HG03066 (cell line): ENCODE data around the gene WDR27.

ENCODE experiments used
- ATAC-seq: cut with Tn5 transposase; IDR thresholded peaks from one replicate; pipeline ENCODE4 v1.9.1; 2021; ENCODE audit warnings: low read depth; ENCODE audit not compliant: unreplicated experiment

WDR27 gene

GRCh38 chr6:169701954-169702839 lies at the start of gene WDR27, which contains the start of gene C6orf120:
WDR27 (minus strand) TSS chr6:169702029; CDS start chr6:169689005, 13,024 bp downstream.
C6orf120 (plus strand) TSS chr6:169702126; CDS start chr6:169702460, 334 bp downstream.
- peak; percentile 92 for ATAC-seq

DNA sequence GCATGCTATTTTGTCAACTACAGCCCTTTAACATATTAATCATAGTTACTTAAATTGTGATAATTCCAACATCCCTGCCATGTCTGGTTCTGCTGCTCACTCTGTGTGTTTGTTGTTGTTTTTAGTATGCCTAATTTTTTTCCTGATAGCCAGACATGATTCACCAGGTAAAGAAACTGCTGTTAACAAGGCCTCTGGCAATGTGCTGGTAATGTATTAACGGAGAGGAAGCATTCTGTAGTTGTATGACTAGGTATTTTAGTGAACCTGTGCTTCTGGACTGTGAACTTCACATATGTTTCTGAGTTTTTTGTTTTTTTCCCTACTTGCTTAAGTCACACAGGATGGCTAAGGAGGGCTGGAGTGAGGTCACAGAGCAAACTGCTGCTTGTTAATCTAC lies 44.7 kb upstream of the WDR27 start:
- ATAC-seq: no peak

GRCh38 chr6:169745405-169745804 lies 43.6 kb upstream of the WDR27 start:
- ATAC-seq: no peak

- ATAC-seq: no peak
These were observed 39.5 kb upstream of the WDR27 start for GRCh38 chr6:169741344-169741743.

- ATAC-seq: no peak
These were observed 37.2 kb upstream of the WDR27 start for GRCh38 chr6:169738976-169739529.

- ATAC-seq: no peak
These were observed 36.6 kb upstream of the WDR27 start for GRCh38 chr6:169738204-169738975.

- ATAC-seq: no peak
These were observed 28.1 kb upstream of the WDR27 start for GRCh38 chr6:169729961-169730360.

DNA sequence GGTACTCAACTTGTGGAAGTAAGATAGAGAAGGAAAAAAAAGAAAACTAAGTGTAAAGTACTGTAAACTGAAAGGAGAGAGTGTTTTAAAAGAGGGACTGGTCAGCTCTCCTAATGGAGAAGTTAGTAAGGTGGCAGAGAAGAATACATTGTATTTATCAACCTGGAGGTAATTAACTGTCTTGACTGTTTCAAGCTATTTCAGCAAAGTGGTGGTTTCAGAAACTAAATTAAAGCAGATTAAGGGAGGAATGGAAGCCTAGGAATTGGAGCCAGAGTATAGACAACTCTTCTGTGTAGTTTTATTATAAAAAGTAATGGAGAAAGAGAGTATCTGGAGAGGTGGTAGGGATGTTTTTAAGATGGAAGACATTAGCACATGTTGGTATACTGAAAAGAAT lies 25.1 kb upstream of the WDR27 start:
- no peak for ATAC-seq

DNA sequence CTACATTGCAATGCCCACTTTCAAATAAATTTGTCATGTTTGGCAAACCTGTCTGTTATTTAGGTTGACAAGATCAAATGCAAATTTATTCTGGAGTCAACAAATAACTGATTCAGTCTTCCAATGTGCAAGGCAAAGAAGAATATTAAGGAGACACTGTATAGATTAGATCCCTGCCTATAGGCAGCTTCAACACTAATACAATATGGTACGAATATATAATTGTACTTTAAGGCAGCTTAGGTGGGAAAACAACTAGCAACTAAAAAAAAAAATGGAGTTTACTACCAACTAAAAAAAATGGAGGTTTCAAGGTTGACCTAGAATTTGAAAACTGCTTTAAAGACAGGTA lies 24.2 kb upstream of the WDR27 start:
- no peak for ATAC-seq

DNA sequence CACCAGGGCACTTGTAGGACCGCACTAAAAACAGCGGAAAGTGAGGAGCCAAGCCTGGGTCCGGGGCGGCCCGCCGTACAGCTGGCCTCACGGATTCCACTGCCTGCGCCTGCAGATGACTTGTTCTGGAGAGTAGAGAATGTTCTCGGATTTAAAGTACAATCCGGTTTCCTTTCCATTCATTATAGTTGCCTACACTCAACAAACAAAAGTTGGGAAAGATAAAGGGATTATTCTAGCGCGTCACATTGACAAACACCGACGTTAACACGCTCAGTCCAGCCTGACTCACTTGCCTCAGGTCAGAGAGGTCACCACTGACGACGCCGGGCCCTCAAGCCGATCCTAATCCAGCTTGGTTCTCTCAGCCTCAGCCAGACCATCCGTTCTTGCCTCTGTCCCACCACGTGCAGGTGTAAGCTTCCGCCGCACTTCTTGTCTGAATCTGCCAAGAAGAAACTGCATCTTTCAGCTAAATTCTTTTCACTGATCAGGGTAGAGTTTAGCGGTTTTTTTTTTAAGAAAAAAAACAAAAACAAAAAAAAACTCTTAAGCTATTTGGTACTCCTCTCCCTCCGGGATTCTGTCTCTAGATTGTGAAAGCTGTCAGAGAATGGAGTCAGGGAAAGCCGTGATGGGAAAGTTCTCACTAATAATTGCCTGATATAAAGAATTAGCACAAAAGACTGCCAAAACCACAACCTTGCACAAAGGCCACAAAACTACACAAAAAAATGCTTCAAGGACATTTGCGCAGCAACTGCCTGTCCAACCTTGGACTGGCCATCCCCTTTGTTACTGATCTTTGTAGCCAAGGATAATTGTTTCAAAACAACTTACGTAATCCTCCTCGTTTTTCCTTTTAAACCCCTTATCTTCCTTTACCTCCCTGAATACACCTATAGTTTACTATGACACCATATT lies 23.6 kb upstream of the WDR27 start:
- peak; percentile 5 for ATAC-seq

DNA sequence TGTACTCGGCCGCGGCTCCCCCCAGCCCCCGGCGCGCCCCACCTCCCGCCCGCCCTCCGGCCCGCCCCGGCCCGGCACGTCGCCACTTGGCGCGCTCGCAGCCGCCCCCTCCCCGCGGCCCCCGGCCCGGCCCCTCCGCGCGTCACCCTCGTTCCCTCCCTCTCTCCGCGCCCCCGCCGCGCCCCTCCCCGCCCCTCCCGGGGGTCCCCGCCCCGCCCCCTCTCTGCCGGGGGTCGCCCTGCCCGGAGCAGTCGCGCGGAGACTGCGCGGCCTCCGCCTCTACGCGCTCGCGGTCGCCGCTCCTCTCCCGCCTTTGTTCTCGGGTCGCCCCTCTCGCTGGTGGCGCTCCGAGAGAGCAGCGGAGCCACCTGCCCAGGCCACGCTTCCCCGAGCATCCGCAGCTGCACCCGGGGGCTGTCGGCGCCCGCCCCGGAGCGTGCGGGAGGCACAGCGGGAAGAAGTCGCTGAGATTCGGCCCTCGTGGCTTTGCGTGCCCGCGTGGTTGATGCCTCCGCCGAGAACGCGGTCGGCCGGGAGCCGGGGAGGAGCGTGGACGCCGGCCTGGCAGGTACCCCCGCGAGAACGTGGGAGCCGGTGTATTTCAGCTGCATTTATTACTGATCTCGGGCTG lies 22.8 kb upstream of the WDR27 start, which contains the start of gene PHF10:
PHF10 (minus strand) TSS at position 7 of the 631 bp plus-strand sequence. CDS start 569 bp downstream, outside the sequence.
- ATAC-seq: peak; percentile 39

- ATAC-seq: peak; percentile 32
These were observed 22.2 kb upstream of the WDR27 start for GRCh38 chr6:169723991-169724493.

- ATAC-seq: peak; percentile 36
These were observed 21.5 kb upstream of the WDR27 start for GRCh38 chr6:169723200-169723909.

- no peak for ATAC-seq
These were observed 20.8 kb upstream of the WDR27 start for GRCh38 chr6:169722362-169723199.

DNA sequence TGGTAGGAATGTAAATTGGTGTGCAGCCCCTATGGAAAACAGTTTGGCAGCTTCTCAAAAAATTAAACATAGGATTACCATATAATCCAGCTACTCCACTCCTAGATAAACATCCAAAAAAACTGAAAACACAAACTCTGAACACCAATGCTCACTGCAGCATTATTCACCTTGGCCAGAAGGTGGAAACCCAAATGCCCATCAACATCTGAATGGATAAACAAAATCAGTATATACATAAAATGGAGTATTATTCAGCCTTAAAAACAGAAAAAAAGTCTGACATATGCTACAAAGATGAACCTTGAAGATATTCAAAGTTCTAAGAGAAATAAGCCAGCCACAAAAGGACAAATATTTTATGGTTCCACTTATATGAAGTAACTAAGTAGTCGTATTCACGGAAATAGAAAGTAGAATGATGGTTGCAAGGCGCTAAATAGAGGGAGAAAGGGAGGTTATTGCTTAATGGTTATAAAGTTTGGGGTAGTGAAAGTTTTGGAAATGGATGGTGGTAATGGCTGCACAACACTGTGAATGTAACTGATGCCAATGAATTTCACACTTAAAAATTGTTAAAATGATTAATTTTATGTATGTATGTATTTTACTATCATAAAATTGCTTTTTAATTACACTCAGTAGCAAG lies 18.5 kb upstream of the WDR27 start:
- ATAC-seq: no peak

DNA sequence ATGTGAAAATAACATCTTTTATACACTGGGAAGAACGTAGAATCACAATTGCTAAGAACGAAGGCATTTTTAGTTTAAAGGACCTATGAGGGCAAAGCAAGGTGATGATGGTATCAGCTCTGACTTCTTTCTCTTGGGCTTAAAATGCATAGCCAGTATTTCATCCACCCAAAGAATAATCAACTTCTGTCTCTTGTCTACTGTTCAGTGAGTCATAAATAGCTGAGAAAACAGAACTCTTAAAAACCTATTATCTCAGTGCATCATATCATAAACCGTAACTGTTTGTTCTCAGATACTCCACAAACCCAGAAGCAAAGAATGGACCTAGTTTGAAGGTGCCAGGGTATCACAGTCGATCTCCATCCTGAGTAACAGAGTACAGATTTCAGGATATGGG lies 17.3 kb upstream of the WDR27 start:
- ATAC-seq: no peak

GRCh38 chr6:169714595-169714994 lies 12.8 kb upstream of the WDR27 start:
- no peak for ATAC-seq
